GM21515 (cell line): ENCODE measurements around the gene KCNT1.
"Not testable (repeated sequence)": the region's sequence is repeated elsewhere in the genome, so short reads cannot be mapped to it uniquely, and the experiment has no call there.

Experiments
- ATAC-seq: cut with Tn5 transposase; IDR thresholded peaks from one replicate; pipeline ENCODE4 v1.9.1; 2021; ENCODE audit not compliant: unreplicated experiment

KCNT1 gene

GRCh38 chr9:135701959-135702721 lies at the start of gene KCNT1:
Gene KCNT1 (plus strand): TSS chr9:135702185. CDS start chr9:135702259, 74 bp downstream.
- no peak for ATAC-seq

GRCh38 chr9:135655317-135655716 lies 46.7 kb upstream of the KCNT1 start:
- no peak for ATAC-seq

- ATAC-seq, result no peak
Measured at GRCh38 chr9:135657416-135657815, 44.6 kb upstream of the KCNT1 start.

GRCh38 chr9:135659252-135659651 lies 42.7 kb upstream of the KCNT1 start:
- ATAC-seq, result no peak

GRCh38 chr9:135660407-135660806 lies 41.6 kb upstream of the KCNT1 start:
- ATAC-seq, result no peak

GRCh38 chr9:135661816-135662560 lies 40.0 kb upstream of the KCNT1 start:
- no peak for ATAC-seq

- ATAC-seq, result no peak
Measured at GRCh38 chr9:135662758-135663450, 39.1 kb upstream of the KCNT1 start, which contains the start of gene LCN9. Gene LCN9 (plus strand): TSS chr9:135663309. CDS start chr9:135663322, 13 bp downstream.

GRCh38 chr9:135663451-135663770 lies 38.6 kb upstream of the KCNT1 start:
- no peak for ATAC-seq

GRCh38 chr9:135663857-135664256 lies 38.1 kb upstream of the KCNT1 start:
- ATAC-seq, result no peak

- no peak for ATAC-seq
Measured at GRCh38 chr9:135664266-135664665, 37.7 kb upstream of the KCNT1 start.

GRCh38 chr9:135664801-135665794 lies 36.9 kb upstream of the KCNT1 start:
- ATAC-seq, result no peak

- no peak for ATAC-seq
Measured at GRCh38 chr9:135665795-135666189, 36.2 kb upstream of the KCNT1 start.

- no peak for ATAC-seq
Measured at GRCh38 chr9:135666534-135667462, 35.2 kb upstream of the KCNT1 start.

- ATAC-seq, result no peak
Measured at GRCh38 chr9:135667463-135668001, 34.5 kb upstream of the KCNT1 start.

- ATAC-seq, result not testable (repeated sequence)
Measured at GRCh38 chr9:135669018-135669417, 33.0 kb upstream of the KCNT1 start.

- ATAC-seq, result no peak
Measured at GRCh38 chr9:135669616-135670285, 32.2 kb upstream of the KCNT1 start.

GRCh38 chr9:135670721-135671590 lies 31.0 kb upstream of the KCNT1 start:
- no peak for ATAC-seq

- ATAC-seq, result no peak
Measured at GRCh38 chr9:135671591-135672041, 30.4 kb upstream of the KCNT1 start.
